Spleen (tissue), 11 donors: ENCODE measurements around the gene THAP8. TPM values are rescaled to one million over a fixed set of nuclear protein-coding genes. Genes with fewer than 3 reads are reported as not detected.

Experiments used
- DNase-seq: peaks from one replicate; pipeline ENCODE4 v3.0.0-alpha.2; 2020
- H3K27ac ChIP-seq, 8 donors: fragments of 200-600 bp; sonication (generic) in 7 of 8; 1 replicate in 4 of 8; 2 replicates in 4 of 8; pipeline versions ENCODE4 v1.5.0 to v1.8.0; 2016 to 2021; ENCODE audit warnings: inconsistent platforms in 4 of 8, mild to moderate bottlenecking in 4 of 8, moderate library complexity in 1 of 8
- H3K27me3 ChIP-seq, 7 donors: fragments of 200-600 bp; sonication (generic) in 6 of 7; replicated peaks in 1 of 7; 1 replicate in 4 of 7; 2 replicates in 3 of 7; pipeline versions ENCODE4 v1.5.0 to v1.8.0; 2016 to 2021; ENCODE audit warnings: inconsistent platforms in 3 of 7, mild to moderate bottlenecking in 1 of 7
- H3K36me3 ChIP-seq, 6 donors: fragments of 200-600 bp; sonication (generic) in 5 of 6; 1 replicate in 4 of 6; 2 replicates in 2 of 6; pipeline versions ENCODE4 v1.5.0 to v1.8.0; 2016 to 2021; ENCODE audit warnings: inconsistent platforms in 2 of 6
- H3K4me1 ChIP-seq, 6 donors: fragments of 200-600 bp; sonication (generic) in 5 of 6; 1 replicate in 3 of 6; 2 replicates in 3 of 6; pipeline versions ENCODE4 v1.5.0 to v1.8.0; 2016 to 2021; ENCODE audit warnings: inconsistent platforms in 3 of 6
- H3K4me3 ChIP-seq, 8 donors: fragments of 200-600 bp; sonication (generic) in 7 of 8; 1 replicate in 4 of 8; 2 replicates in 4 of 8; pipeline versions ENCODE4 v1.5.0 to v1.8.0; 2016 to 2021; ENCODE audit warnings: inconsistent platforms in 4 of 8, mild to moderate bottlenecking in 4 of 8, moderate library complexity in 2 of 8
- H3K9me3 ChIP-seq, 8 donors: fragments of 200-600 bp; sonication (generic) in 7 of 8; 1 replicate in 4 of 8; 2 replicates in 4 of 8; pipeline versions ENCODE4 v1.5.0 to v1.8.0; 2016 to 2021; ENCODE audit warnings: inconsistent platforms in 4 of 8
- CTCF ChIP-seq, 11 experiments: fragments of 200-600 bp in 7 of 11; fragments of 450-650 bp in 4 of 11; sonication (generic) in 4 of 11; IDR thresholded peaks in 8 of 11; conservative IDR thresholded peaks in 3 of 11; 1 replicate in 7 of 11; 2 replicates in 4 of 11; pipeline versions ENCODE4 v1.4.0 to v1.8.0; 2016 to 2021; ENCODE audit warnings: antibody characterized with exemption in 11 of 11, inconsistent platforms in 4 of 11, mild to moderate bottlenecking in 1 of 11
- POLR2A ChIP-seq, 3 donors: fragments of 450-650 bp; IDR thresholded peaks; one replicate each; pipeline ENCODE4 v1.5.1; 2017; ENCODE audit warnings: antibody characterized with exemption in 3 of 3, mild to moderate bottlenecking in 1 of 3
- POLR2AphosphoS5 ChIP-seq, 3 donors: sonication (generic); formaldehyde crosslinking; IDR thresholded peaks; one replicate each; pipeline ENCODE4 v1.5.1; 2017; ENCODE audit warnings: antibody characterized with exemption in 3 of 3
- WGBS, 5 donors: extraction: QIAGEN DNeasy Blood & Tissue Kit in 3 of 5; methylation state at CpG; one replicate each; pipeline versions ENCODE4 v1.1.5 to v1.1.7; 2013 to 2018; 5-methylcytosine and 5-hydroxymethylcytosine counted together
- intact Hi-C: fragments of 100-400 bp; cut with DNase I; formaldehyde crosslinking; loops from one replicate; pipeline ENCODE4 v1.15.0; 2023; ENCODE audit warnings: low total_unique reads
- polyA plus RNA-seq, 3 donors: library from polyadenylated mRNA; stranded (reverse); fragments of 200-250 nt; gene quantifications; one replicate each; pipeline ENCODE4 v1.2.1, GENCODE V29; 2013
- total RNA-seq, 7 donors: library from RNA; depleted of rRNA in 3 of 7; stranded (reverse); fragments of >200 nt in 3 of 7; fragmentation: NEBNext Ultra II Directional in 4 of 7; extraction: Animal tissue kit (Norgen Biotek cat#: 25700) in 4 of 7; gene quantifications; one replicate each; pipeline versions ENCODE4 v1.1.0 to v1.2.1, GENCODE V29; 2016 to 2021
- donor health status: healthy with polysubstance abuse.
- donor health status: DM: no; HTN: no; CAD: no; lungs with moderate emphysema.
- donor health status: DM: no; HTN: no; CAD: no.
- donor health status: Bipolar disorder and iron deficiency.
- donor health status: healthy.
- donor health status: DM: no; HTN: no; CAD: no.
- donor health status: DM: yes; HTN: yes; CAD: no.

The THAP8 gene
- total and polyA plus RNA-seq, 10 donors: 2.4 to 7.9 (median 4.8) TPM

- TF ChIP-seq POLR2A (IDR thresholded peaks at IDR 0.05): no peak
- TF ChIP-seq POLR2AphosphoS5 (IDR thresholded peaks at IDR 0.05): no peak
- no peak for TF ChIP-seq CTCF (IDR thresholded peaks at IDR 0.05 in 8 of 11, conservative IDR thresholded peaks at IDR 0.05 in 3 of 11)
- Histone ChIP-seq H3K27ac (no peak overlapping the region), H3K4me1 (no peaks in the 10 kb centered on the region), H3K4me3 (no peak overlapping the region), H3K36me3 (peaks cover 0 to 72% (median 18%) of the 10 kb centered on the region in 6 donors), H3K27me3 (no peaks in the 10 kb centered on the region), H3K9me3 (no peaks in the 10 kb centered on the region)
- no peak for DNase-seq
- intact Hi-C loops: no loop called here
- 92 to 95% (median 94%) methylated on average over 48 to 49 of the region's 49 CpGs for WGBS, 5 donors
These were observed 27.8 kb downstream of the THAP8 start for GRCh38 chr19:36026091-36026876.

GRCh38 chr19:36025541-36025940 lies 28.5 kb downstream of the THAP8 start:
- intact Hi-C loops: no loop called here
- Histone ChIP-seq H3K9me3 (no peaks in the 10 kb centered on the region), H3K36me3 (peaks cover 0 to 80% (median 21%) of the 10 kb centered on the region in 6 donors), H3K4me1 (no peaks in the 10 kb centered on the region), H3K27me3 (no peaks in the 10 kb centered on the region), H3K27ac (no peak overlapping the region), H3K4me3 (no peak overlapping the region)
- DNase-seq: no peak
- TF ChIP-seq POLR2AphosphoS5 (IDR thresholded peaks at IDR 0.05): no peak
- TF ChIP-seq POLR2A (IDR thresholded peaks at IDR 0.05): no peak
- no peak for TF ChIP-seq CTCF (IDR thresholded peaks at IDR 0.05 in 8 of 11, conservative IDR thresholded peaks at IDR 0.05 in 3 of 11)
- WGBS, 5 donors: 73 to 84% (median 78%) methylated on average over 1 of the region's 1 CpG

GRCh38 chr19:36023432-36023831 lies 30.7 kb downstream of the THAP8 start:
- no peaks in the 10 kb centered on the region for H3K4me1 ChIP-seq
- no peaks in the 10 kb centered on the region for H3K9me3 ChIP-seq
- intact Hi-C loops: no loop called here
- H3K4me3 ChIP-seq: no peak overlapping the region
- no peak for DNase-seq
- H3K27ac ChIP-seq: no peak overlapping the region
- TF ChIP-seq CTCF (IDR thresholded peaks at IDR 0.05 in 8 of 11, conservative IDR thresholded peaks at IDR 0.05 in 3 of 11) (no peak), POLR2A (IDR thresholded peaks at IDR 0.05) (no peak), POLR2AphosphoS5 (IDR thresholded peaks at IDR 0.05) (no peak)
- no peaks in the 10 kb centered on the region for H3K27me3 ChIP-seq
- H3K36me3 ChIP-seq: peaks cover 0 to 92% (median 24%) of the 10 kb centered on the region in 6 donors
- 94 to 96% (median 95%) methylated on average over 5 of the region's 5 CpGs for WGBS, 5 donors

GRCh38 chr19:36019061-36019670 lies 34.9 kb downstream of the THAP8 start:
- Histone ChIP-seq H3K36me3 (peaks cover 0 to 77% (median 19%) of the 10 kb centered on the region in 6 donors), H3K4me3 (no peak overlapping the region), H3K27me3 (no peaks in the 10 kb centered on the region), H3K9me3 (no peaks in the 10 kb centered on the region), H3K27ac (no peak overlapping the region), H3K4me1 (peaks cover 5 to 11% (median 8%) of the 10 kb centered on the region in 6 donors)
- TF ChIP-seq POLR2AphosphoS5 (IDR thresholded peaks at IDR 0.05): no peak
- no peak for TF ChIP-seq POLR2A (IDR thresholded peaks at IDR 0.05)
- TF ChIP-seq CTCF (IDR thresholded peaks at IDR 0.05 in 8 of 11, conservative IDR thresholded peaks at IDR 0.05 in 3 of 11): no peak
- intact Hi-C loops: no loop called here
- 91 to 96% (median 92%) methylated on average over 17 to 22 of the region's 22 CpGs for WGBS, 5 donors
- no peak for DNase-seq
